ENCODE data around the gene LSM14B. TPM values are rescaled to one million over a fixed set of nuclear protein-coding genes. Genes with fewer than 3 reads are reported as not detected.

The LSM14B gene
- total RNA-seq, 1 experiment from 2014 or later = 72.5 TPM

DNA sequence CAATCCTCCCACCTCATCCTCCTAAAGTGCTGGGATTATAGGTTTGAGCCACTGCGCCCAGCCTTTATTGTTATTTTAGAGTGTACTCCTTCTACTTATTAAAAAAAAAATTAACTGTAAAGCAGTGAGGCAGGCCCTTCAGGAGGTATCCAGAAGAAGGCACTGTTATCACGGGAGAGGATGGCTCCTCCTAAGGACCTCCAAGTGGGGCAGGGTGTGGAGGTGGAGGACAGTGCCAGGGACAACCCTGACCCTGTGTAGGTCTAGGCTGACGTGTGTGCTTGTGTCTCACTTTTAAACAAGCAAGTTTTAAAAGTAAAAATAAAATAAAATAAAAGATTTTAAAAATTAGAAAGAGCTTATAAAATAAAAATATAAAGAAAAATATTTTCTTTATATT lies 32.9 kb upstream of the LSM14B start:
- intact Hi-C loops (cut with micrococcal nuclease; ENCODE audit: unreplicated experiment) = no loop called here

DNA sequence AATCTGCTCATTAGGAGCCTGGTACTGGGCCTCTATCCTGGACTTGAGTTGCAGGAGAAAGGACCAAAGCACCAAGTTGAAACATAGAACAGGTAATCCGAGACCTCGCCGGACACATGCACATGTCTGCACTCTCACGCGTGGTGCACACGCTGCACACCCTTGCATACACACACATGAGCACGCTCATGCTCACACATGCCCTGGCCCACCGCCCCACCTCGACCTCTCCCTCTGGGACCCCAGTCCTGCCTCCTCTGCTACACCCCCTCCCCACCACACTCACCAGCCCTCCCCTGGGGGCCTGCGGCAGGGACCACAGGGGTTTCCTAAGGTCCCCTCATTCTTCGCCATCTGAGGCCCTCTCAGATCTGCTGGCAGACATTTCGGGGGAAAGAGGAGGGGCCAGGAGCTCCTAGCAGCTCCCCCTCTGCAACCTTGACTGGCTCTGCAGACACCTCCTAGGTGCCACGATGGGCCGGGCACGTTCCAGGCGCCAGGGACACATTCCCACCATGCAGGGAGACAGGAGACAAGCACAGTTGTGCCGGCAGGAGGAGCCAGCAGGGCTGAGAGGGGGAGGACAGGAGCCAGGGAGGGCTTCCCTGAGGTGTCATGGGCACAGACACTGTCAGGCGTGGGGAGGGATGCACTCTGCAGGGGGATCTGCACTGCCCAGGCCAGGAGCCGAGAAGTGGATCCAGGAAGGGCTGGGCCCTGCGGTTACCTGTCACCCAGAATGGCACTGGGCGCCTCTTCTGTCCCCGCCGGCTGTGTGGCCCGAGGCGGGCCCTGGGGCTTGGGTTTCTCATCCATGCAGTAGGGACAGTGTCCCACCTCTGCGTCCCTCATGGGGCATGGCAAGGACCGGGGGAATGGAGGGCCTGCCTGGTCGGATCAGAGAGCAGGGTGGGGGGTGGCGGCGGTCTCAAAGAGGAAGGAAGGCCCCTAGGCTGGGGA lies 25.6 kb upstream of the LSM14B start:
- no peak overlapping the region for H3K4me3 ChIP-seq (ENCODE audit: low read depth, low read length, poor library complexity, severe bottlenecking)
- peaks cover 9% of the 10 kb centered on the region for H3K9me3 ChIP-seq (ENCODE audit: low read depth, low read length, poor library complexity, severe bottlenecking)
- TF ChIP-seq EZH2 (IDR thresholded peaks at IDR 0.05; ENCODE audit: borderline replicate concordance, low read depth, low read length, poor library complexity, severe bottlenecking) (no peak), CTCF (conservative IDR thresholded peaks at IDR 0.05; ENCODE audit: low read depth, low read length) (no peak)
- peaks cover 5% of the 10 kb centered on the region for H3K27me3 ChIP-seq (replicated peaks; ENCODE audit: insufficient read depth, low read depth, low read length, poor library complexity)
- BruUV-seq (replicated peaks) = no TSS peak
- CTCF ChIA-PET = no interaction called here
- H3K36me3 ChIP-seq (ENCODE audit: insufficient read depth, low read length, poor library complexity, severe bottlenecking) = no peaks in the 10 kb centered on the region
- intact Hi-C loops (cut with micrococcal nuclease; ENCODE audit: unreplicated experiment) = no loop called here
- DNase-seq (ENCODE audit: low spot score) = no peak
- H3K27ac ChIP-seq (ENCODE audit: low read depth, low read length, poor library complexity, severe bottlenecking) = no peak overlapping the region
- no peaks in the 10 kb centered on the region for H3K4me1 ChIP-seq (ENCODE audit: insufficient read depth, low read length, poor library complexity, severe bottlenecking)
- POLR2A ChIA-PET (ENCODE audit: low non-redundant PET) = no interaction called here

More for the DNA sequence above, 32.9 kb upstream of the LSM14B start:
- CTCF ChIA-PET = no interaction called here
- no peak for TF ChIP-seq EZH2 (IDR thresholded peaks at IDR 0.05; ENCODE audit: borderline replicate concordance, low read depth, low read length, poor library complexity, severe bottlenecking)
- no peaks in the 10 kb centered on the region for H3K9me3 ChIP-seq (ENCODE audit: low read depth, low read length, poor library complexity, severe bottlenecking)
- H3K4me1 ChIP-seq (ENCODE audit: insufficient read depth, low read length, poor library complexity, severe bottlenecking) = no peaks in the 10 kb centered on the region
- POLR2A ChIA-PET (ENCODE audit: low non-redundant PET) = no interaction called here
- no TSS peak for BruUV-seq (replicated peaks)
- H3K27ac ChIP-seq (ENCODE audit: low read depth, low read length, poor library complexity, severe bottlenecking) = no peak overlapping the region
- H3K4me3 ChIP-seq (ENCODE audit: low read depth, low read length, poor library complexity, severe bottlenecking) = no peak overlapping the region
- H3K36me3 ChIP-seq (ENCODE audit: insufficient read depth, low read length, poor library complexity, severe bottlenecking) = no peaks in the 10 kb centered on the region
- no peak for DNase-seq (ENCODE audit: low spot score)
- peaks cover 9% of the 10 kb centered on the region for H3K27me3 ChIP-seq (replicated peaks; ENCODE audit: insufficient read depth, low read depth, low read length, poor library complexity)

- no peak for TF ChIP-seq EZH2 (IDR thresholded peaks at IDR 0.05; ENCODE audit: borderline replicate concordance, low read depth, low read length, poor library complexity, severe bottlenecking)
- no peak for TF ChIP-seq CTCF (conservative IDR thresholded peaks at IDR 0.05; ENCODE audit: low read depth, low read length)
- H3K4me3 ChIP-seq (ENCODE audit: low read depth, low read length, poor library complexity, severe bottlenecking) = no peak overlapping the region
- intact Hi-C loops (cut with micrococcal nuclease; ENCODE audit: unreplicated experiment) = no loop called here
- H3K27ac ChIP-seq (ENCODE audit: low read depth, low read length, poor library complexity, severe bottlenecking) = no peak overlapping the region
- H3K4me1 ChIP-seq (ENCODE audit: insufficient read depth, low read length, poor library complexity, severe bottlenecking) = no peaks in the 10 kb centered on the region
- ChIA-PET POLR2A (ENCODE audit: low non-redundant PET) (no interaction called here), CTCF (no interaction called here)
- no peaks in the 10 kb centered on the region for H3K36me3 ChIP-seq (ENCODE audit: insufficient read depth, low read length, poor library complexity, severe bottlenecking)
- no peak for DNase-seq (ENCODE audit: low spot score)
- H3K27me3 ChIP-seq (replicated peaks; ENCODE audit: insufficient read depth, low read depth, low read length, poor library complexity) = no peaks in the 10 kb centered on the region
- H3K9me3 ChIP-seq (ENCODE audit: low read depth, low read length, poor library complexity, severe bottlenecking) = peaks cover 9% of the 10 kb centered on the region
- BruUV-seq (replicated peaks) = no TSS peak
These were observed 24.3 kb upstream of the LSM14B start for GRCh38 chr20:62097881-62098407.
